IPS DF 4.7 (cell line): ENCODE measurements around the gene ZNF776.
"Not testable (repeated sequence)": the region's sequence is repeated elsewhere in the genome, so short reads cannot be mapped to it uniquely, and the experiment has no call there.

ENCODE experiments used
- DNase-seq: peaks from one replicate; pipeline ENCODE4 v3.0.0-alpha.2; 2013; ENCODE audit warnings: low spot score; ENCODE audit errors: extremely low read depth

ZNF776 gene

GRCh38 chr19:57776764-57777296 is 30.2 kb downstream of the ZNF776 start:
- no peak for DNase-seq

GRCh38 chr19:57778336-57778735 is 31.7 kb downstream of the ZNF776 start:
- DNase-seq = no peak

- DNase-seq = no peak
Observed at GRCh38 chr19:57779220-57779845, 32.7 kb downstream of the ZNF776 start.

GRCh38 chr19:57786286-57786685 is 39.7 kb downstream of the ZNF776 start:
- no peak for DNase-seq

GRCh38 chr19:57786906-57787305 is 40.3 kb downstream of the ZNF776 start:
- no peak for DNase-seq

GRCh38 chr19:57788114-57788692 is 41.6 kb downstream of the ZNF776 start:
- DNase-seq = no peak

GRCh38 chr19:57789288-57789687 is 42.7 kb downstream of the ZNF776 start:
- no peak for DNase-seq

GRCh38 chr19:57796580-57796979 is 50.0 kb downstream of the ZNF776 start:
- not testable (repeated sequence) for DNase-seq

- DNase-seq = no peak
Observed at GRCh38 chr19:57800696-57801095, 54.1 kb downstream of the ZNF776 start.

- no peak for DNase-seq
Observed at GRCh38 chr19:57802269-57802668, 55.7 kb downstream of the ZNF776 start.

GRCh38 chr19:57803265-57803593 is 56.6 kb downstream of the ZNF776 start:
- DNase-seq = no peak

- DNase-seq = no peak
Observed at GRCh38 chr19:57803594-57804325, 57.1 kb downstream of the ZNF776 start.

GRCh38 chr19:57807541-57807940 is 60.9 kb downstream of the ZNF776 start:
- DNase-seq = no peak
